K562 (cell line): ENCODE results near the gene SEZ6. TPM values are rescaled to one million over a fixed set of nuclear protein-coding genes. Genes with fewer than 3 reads are reported as not detected.

ENCODE experiments used
- ATF4 ChIP-seq: fragments of 450-650 bp; formaldehyde crosslinking; IDR thresholded peaks from 2 replicates; pipeline ENCODE4 v1.4.0; 2022; ENCODE audit warnings: mild to moderate bottlenecking, moderate library complexity
- CREM ChIP-seq: IDR thresholded peaks from 2 replicates; pipeline ENCODE4 v1.6.1; 2014; ENCODE audit warnings: antibody characterized with exemption, low read depth
- CTCF ChIP-seq, 3 experiments: IDR thresholded peaks in 2 of 3; conservative IDR thresholded peaks in 1 of 3; 2 replicates each; pipeline ENCODE4 v1.5.1; 2011 to 2012; ENCODE audit warnings: low read length in 3 of 3, mild to moderate bottlenecking in 3 of 3, control low read depth in 2 of 3, improper control_type of control experiment in 1 of 3, inconsistent platforms in 1 of 3, low read depth in 1 of 3, mixed read lengths in 1 of 3, moderate library complexity in 1 of 3; ENCODE audit not compliant: insufficient read depth in 2 of 3
- HNRNPLL ChIP-seq: fragments of 200-400 bp; formaldehyde crosslinking; IDR thresholded peaks from 2 replicates; pipeline ENCODE4 v1.6.1; 2017; ENCODE audit warnings: low read length, low read depth, mild to moderate bottlenecking; ENCODE audit not compliant: poor library complexity, severe bottlenecking
- ILK ChIP-seq: fragments of 450-650 bp; IDR thresholded peaks from 2 replicates; pipeline ENCODE4 v1.6.1; 2016; ENCODE audit warnings: missing genetic modification characterization, low read depth, mild to moderate bottlenecking, missing compliant biosample characterization, moderate library complexity, borderline replicate concordance
- KAT2B ChIP-seq: IDR thresholded peaks from one replicate; pipeline ENCODE4 v1.6.1; 2012; ENCODE audit warnings: low read depth, mild to moderate bottlenecking, control low read depth, inconsistent platforms, low read length, moderate library complexity
- NFIC ChIP-seq: fragments of 450-650 bp; IDR thresholded peaks from 2 replicates; pipeline ENCODE4 v1.6.1; 2017; ENCODE audit warnings: mild to moderate bottlenecking, inconsistent platforms
- NKRF ChIP-seq: fragments of 450-650 bp; IDR thresholded peaks from 2 replicates; pipeline ENCODE4 v1.6.1; 2016; ENCODE audit warnings: borderline replicate concordance
- PBX2 ChIP-seq, 2 experiments: IDR thresholded peaks in 1 of 2; conservative IDR thresholded peaks in 1 of 2; 2 replicates each; pipeline ENCODE4 v1.6.1; 2016; ENCODE audit warnings: low read depth in 2 of 2, mild to moderate bottlenecking in 1 of 2, missing compliant biosample characterization in 1 of 2, missing genetic modification characterization in 1 of 2, moderate library complexity in 1 of 2
- PCBP1 ChIP-seq: fragments of 200-400 bp; formaldehyde crosslinking; IDR thresholded peaks from 2 replicates; pipeline ENCODE4 v1.6.1; 2018; ENCODE audit warnings: mild to moderate bottlenecking, low read depth, low read length; ENCODE audit not compliant: poor library complexity, severe bottlenecking
- POLR2H ChIP-seq: IDR thresholded peaks from 2 replicates; pipeline ENCODE4 v1.6.1; 2016; ENCODE audit warnings: missing genetic modification characterization, low read depth, mild to moderate bottlenecking, control low read depth, missing compliant biosample characterization, moderate library complexity
- RUNX1 ChIP-seq: sonication (generic); IDR thresholded peaks from 2 replicates; pipeline ENCODE4 v1.6.1; 2016; ENCODE audit warnings: antibody characterized with exemption, low read depth
- SIN3B ChIP-seq: fragments of 450-650 bp; IDR thresholded peaks from 2 replicates; pipeline ENCODE4 v1.6.1; 2017; ENCODE audit warnings: low read depth, mild to moderate bottlenecking, moderate library complexity
- SP2 ChIP-seq: IDR thresholded peaks from 2 replicates; pipeline ENCODE4 v1.6.1; 2011; ENCODE audit warnings: mild to moderate bottlenecking, low read depth, low read length, moderate library complexity; ENCODE audit not compliant: poor library complexity, severe bottlenecking; ENCODE audit errors: extremely low read depth
- SPI1 ChIP-seq: IDR thresholded peaks from 2 replicates; pipeline ENCODE4 v1.6.1; 2011; ENCODE audit warnings: low read depth, low read length, control low read depth, borderline replicate concordance
- WHSC1 ChIP-seq: IDR thresholded peaks from one replicate; pipeline ENCODE4 v1.6.1; 2012; ENCODE audit warnings: low read length, control low read depth, inconsistent platforms
- XRCC5 ChIP-seq: fragments of 200-400 bp; formaldehyde crosslinking; IDR thresholded peaks from 2 replicates; pipeline ENCODE4 v1.6.1; 2017; ENCODE audit warnings: low read depth, mild to moderate bottlenecking, low read length
- ZFX ChIP-seq: sonication (generic); formaldehyde crosslinking; IDR thresholded peaks from 2 replicates; pipeline ENCODE4 v1.8.0; 2022; ENCODE audit warnings: mild to moderate bottlenecking, missing genetic modification reagents, moderate library complexity
- polyA plus RNA-seq, 8 experiments: library from polyadenylated mRNA; depleted of rRNA in 4 of 8; stranded (reverse) in 5 of 8; unstranded in 3 of 8; fragments of >200 nt; fragmentation: Nextera tagmentation in 2 of 8; fragmentation: Illumina TruSeq in 1 of 8; extraction: Ambion mirVana in 2 of 8; extraction: Trizol in 1 of 8; gene quantifications; 2 replicates each; pipeline versions ENCODE4 v1.2.1 to v1.2.3, GENCODE V29; 2011 to 2014; ENCODE audit warnings: inconsistent platforms in 1 of 8, missing spikeins in 1 of 8
- total RNA-seq, 7 experiments: library from RNA; depleted of rRNA in 6 of 7; stranded (reverse); fragments of >200 nt in 6 of 7; fragmentation: Illumina TruSeq in 2 of 7; extraction: Trizol in 2 of 7; gene quantifications; 2 replicates each; pipeline versions ENCODE4 v1.2.1 to v1.2.3, GENCODE V29; 2011 to 2021; ENCODE audit warnings: low replicate concordance in 1 of 7

Gene SEZ6
- total and polyA plus RNA-seq, 9 of the 15 experiments (the other 6 are each of a cell fraction or from before 2014, with no cell fraction given), result not detected

- TF ChIP-seq XRCC5 (peak; percentile 58; the same call in 1 of the 2 replicates), ZFX (peak; percentile 88), POLR2H (tag) (no peak; the same call in none of the 2 replicates), SIN3B (no peak), NKRF (no peak; the same call in none of the 2 replicates), PBX2 (CRISPR knock-in tag; IDR thresholded peaks at IDR 0.05; ENCODE audit: low read depth) (no peak), PBX2 (tag; conservative IDR thresholded peaks at IDR 0.05; ENCODE audit: low read depth) (no peak), CTCF (IDR thresholded peaks at IDR 0.05 in 2 of 3, conservative IDR thresholded peaks at IDR 0.05 in 1 of 3; ENCODE audit: insufficient read depth in 2 of 3, low read depth in 1 of 3, low read length in 3 of 3) (peak in 1 of 3 experiments; percentile 20; a peak in 1 of 6 replicates), PCBP1 (no peak), SPI1 (no peak), ILK (tag) (no peak), SP2 (peak; percentile 46), RUNX1 (no peak), CREM (peak; percentile 96), KAT2B (no peak), NFIC (peak; percentile 6; the same call in 1 of the 2 replicates), WHSC1 (no peak), ATF4 (CRISPR knock-in tag) (0 out of 2 replicates have a peak, but pooled peaks have one; percentile 38), HNRNPLL (no peak)
Measured at GRCh38 chr17:28951991-28952975, 53.5 kb downstream of the SEZ6 start (continued).
